HG03135 (cell line): ENCODE data around the gene ABCE1.
"Not testable (repeated sequence)": the region's sequence is repeated elsewhere in the genome, so short reads cannot be mapped to it uniquely, and the experiment has no call there.

Source experiments
- ATAC-seq: cut with Tn5 transposase; IDR thresholded peaks from one replicate; pipeline ENCODE4 v1.9.1; 2021; ENCODE audit warnings: mild to moderate bottlenecking, moderate library complexity; ENCODE audit not compliant: unreplicated experiment

The ABCE1 gene

GRCh38 chr4:145101091-145101490 lies 3.0 kb downstream of the ABCE1 start:
- ATAC-seq = no peak

- no peak for ATAC-seq
These were observed 4.5 kb downstream of the ABCE1 start for GRCh38 chr4:145102619-145103018.

DNA sequence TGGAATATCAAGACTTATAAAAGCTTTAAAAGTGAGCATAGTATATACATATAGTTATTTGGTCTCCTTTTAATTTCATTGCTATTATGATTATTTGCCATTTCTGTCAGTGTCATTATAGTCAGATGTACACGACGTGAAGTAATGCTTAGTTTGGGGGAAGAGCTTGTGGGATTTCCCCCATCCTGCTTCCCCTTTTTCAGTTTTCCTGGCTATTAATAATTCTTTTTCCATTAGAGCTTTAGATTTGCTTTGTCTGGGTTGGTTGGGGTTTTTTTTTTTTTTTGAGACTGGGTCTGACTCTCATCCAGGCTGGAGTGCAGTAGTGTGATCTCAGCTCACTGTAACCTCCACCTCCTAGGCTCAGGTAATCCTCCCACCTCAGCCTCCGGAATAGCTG lies 5.4 kb downstream of the ABCE1 start:
- no peak for ATAC-seq

GRCh38 chr4:145107126-145107525 lies 9.0 kb downstream of the ABCE1 start:
- no peak for ATAC-seq

GRCh38 chr4:145108128-145108527 lies 10.0 kb downstream of the ABCE1 start:
- no peak for ATAC-seq

DNA sequence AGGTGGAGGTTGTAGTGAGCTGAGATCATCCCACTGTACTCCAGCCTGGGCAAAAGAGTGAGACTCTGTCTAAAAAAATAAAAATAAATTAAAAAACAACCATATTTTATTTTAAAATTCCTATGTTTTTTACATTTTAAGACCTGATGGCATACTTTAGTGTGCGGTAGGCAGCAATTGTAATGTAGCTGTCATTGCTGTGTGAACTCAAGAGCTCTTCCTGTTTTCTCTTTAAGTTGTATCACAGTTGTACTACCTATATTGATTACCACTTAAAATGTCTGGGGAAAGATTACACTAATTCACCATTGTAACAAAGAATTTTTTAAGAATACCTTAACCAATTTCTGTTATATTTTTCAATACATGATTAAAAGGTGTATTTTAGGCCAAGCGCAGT lies 27.3 kb downstream of the ABCE1 start:
- no peak for ATAC-seq

DNA sequence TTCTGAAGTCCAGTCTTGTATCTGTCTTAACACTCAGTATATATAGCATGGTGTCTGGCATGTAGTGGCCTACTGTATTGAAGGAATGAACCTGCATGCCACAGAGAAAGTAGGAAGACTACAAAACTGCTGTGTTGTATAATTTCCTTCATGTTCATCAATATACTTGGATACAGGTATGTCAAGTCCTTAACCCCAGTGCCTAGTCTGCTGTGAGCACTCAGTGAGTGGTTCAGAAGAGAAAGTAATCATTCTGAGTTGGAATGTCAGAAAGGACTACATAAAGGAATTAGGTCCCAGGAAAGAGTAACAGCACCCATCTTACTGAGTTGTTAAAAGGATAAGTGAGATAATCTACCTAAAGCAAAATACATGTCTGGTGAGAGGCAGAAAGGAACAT lies 32.0 kb downstream of the ABCE1 start:
- ATAC-seq = no peak

- ATAC-seq = no peak
These were observed 32.8 kb downstream of the ABCE1 start for GRCh38 chr4:145130788-145131399.

- ATAC-seq = no peak
These were observed 33.7 kb downstream of the ABCE1 start for GRCh38 chr4:145131848-145132247.

GRCh38 chr4:145132511-145133098 lies 34.5 kb downstream of the ABCE1 start:
- ATAC-seq = peak; percentile 81

GRCh38 chr4:145136219-145136618 lies 38.1 kb downstream of the ABCE1 start:
- ATAC-seq = not testable (repeated sequence)

GRCh38 chr4:145148980-145149379 lies 50.9 kb downstream of the ABCE1 start:
- ATAC-seq = no peak

DNA sequence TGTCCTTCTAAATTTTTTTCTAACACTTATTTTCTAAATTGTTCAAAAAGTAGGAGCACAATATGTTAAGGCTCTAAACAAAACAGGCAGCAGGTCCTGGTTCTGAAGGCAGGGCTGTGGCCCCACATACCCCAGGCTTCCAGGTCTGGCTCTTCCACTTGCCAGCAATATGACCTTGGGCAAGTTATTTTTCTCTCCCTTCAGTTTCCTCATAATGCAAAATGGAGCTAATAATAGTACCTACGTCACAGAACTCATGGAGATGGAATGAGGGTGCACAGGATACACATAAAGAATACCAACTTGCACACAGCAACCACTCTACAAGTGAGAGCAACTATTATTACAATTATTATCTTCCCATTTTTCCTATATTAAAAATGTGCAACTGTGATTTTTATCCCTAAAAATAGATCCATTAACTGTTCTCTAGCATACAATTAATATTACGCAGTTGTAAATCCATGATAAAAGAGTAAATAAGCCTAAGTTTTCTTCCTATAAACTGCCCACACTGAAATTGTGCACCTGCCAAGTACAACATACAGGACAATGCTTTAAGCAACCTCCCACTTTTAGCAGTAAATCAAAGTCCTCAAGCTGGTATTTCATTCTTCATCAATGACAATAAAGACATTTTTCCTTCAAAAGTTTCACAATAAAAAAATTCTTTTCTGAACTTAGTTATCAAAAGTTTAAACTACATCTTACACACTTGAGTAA lies 55.2 kb downstream of the ABCE1 start:
- no peak for ATAC-seq

- no peak for ATAC-seq
These were observed 55.8 kb downstream of the ABCE1 start for GRCh38 chr4:145153904-145154298.

- peak; percentile 57 for ATAC-seq
These were observed 56.5 kb downstream of the ABCE1 start for GRCh38 chr4:145154573-145154972.

- no peak for ATAC-seq
These were observed 57.3 kb downstream of the ABCE1 start for GRCh38 chr4:145155268-145155870.

DNA sequence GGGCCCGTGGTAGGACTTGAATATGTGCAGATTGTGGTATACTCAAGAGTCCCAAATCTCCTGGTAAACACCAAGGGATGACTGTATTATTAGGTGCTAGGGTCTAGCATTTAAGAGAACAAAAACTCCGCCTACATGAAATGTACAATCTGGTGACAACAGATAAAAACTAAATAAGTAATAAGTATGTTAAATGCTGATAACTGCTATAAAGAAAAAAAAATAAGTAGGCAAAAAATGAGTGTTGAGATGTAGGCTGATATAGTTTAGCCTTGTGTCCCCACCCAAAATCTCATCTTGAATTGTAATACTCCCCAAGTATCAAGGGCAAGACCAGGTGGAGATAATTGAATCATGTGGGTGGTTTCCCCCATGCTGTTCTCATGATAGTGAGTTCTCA lies 58.9 kb downstream of the ABCE1 start:
- no peak for ATAC-seq

GRCh38 chr4:145161549-145161948 lies 63.4 kb downstream of the ABCE1 start:
- no peak for ATAC-seq

- ATAC-seq = no peak
These were observed 69.8 kb downstream of the ABCE1 start for GRCh38 chr4:145167887-145168286.

GRCh38 chr4:145168581-145169187 lies 70.6 kb downstream of the ABCE1 start:
- no peak for ATAC-seq

DNA sequence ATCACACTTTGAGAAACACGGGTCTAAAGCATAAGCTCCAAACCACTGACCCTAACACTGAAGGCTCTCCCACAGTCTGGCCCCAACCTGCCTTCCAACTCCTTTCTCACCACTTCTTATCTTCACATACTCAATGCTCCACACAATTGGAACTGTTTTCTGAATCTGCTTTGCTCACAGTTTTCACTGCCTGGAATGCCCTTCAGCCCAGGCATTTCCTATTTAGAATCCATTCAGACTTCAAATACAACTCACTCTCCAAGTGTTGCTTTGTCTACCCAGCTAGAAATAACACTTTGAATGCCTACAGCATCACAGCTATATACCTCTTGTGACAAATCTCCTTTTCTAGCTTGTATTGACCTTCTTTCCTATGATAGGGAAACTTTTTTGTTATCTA lies 72.1 kb downstream of the ABCE1 start:
- no peak for ATAC-seq

GRCh38 chr4:145171911-145172310 lies 73.8 kb downstream of the ABCE1 start:
- no peak for ATAC-seq
